MV-4-11 (cell line): ENCODE results near the gene LSM14A.
A peak's percentile ranks its signal among the peaks of the same experiment; 100 is the strongest.
"Not testable (repeated sequence)": the region's sequence is repeated elsewhere in the genome, so short reads cannot be mapped to it uniquely, and the experiment has no call there.

Source experiments
- DNase-seq: peaks from one replicate; lab custom pipeline; 2025; lab: John Stamatoyannopoulos, UW

Gene LSM14A

GRCh38 chr19:34171877-34172660 is at the start of gene LSM14A:
TSS of gene LSM14A (plus strand) at chr19:34172504. CDS start at chr19:34172643, 139 bp downstream.
- DNase-seq, result peak; percentile 83

- DNase-seq, result no peak
These were observed 47.5 kb upstream of the LSM14A start for GRCh38 chr19:34124828-34125227.

- DNase-seq, result no peak
These were observed 45.3 kb upstream of the LSM14A start for GRCh38 chr19:34126966-34127365.

DNA sequence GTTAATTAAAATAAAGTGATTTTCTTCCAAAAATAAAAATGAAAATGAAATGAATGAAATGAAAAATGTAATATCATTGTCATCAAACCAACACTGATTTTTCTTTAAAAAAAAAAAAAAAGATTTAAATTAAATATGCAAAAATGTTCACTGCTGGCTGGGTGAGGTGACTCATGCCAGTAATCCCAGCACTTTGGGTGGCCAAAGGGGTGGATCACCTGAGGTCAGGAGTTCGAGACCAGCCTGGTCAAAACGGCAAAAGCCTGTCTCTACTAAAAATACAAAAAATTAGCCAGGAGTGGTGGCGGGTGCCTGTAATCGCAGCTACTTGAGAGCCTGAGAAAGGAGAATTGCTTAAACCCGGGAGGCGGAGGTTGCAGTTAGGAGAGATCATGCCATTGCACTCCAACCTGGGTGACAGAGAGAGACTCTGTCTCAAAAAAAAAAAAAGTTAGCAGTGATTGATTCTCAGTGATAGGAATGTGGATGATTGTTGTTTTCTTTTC is 44.6 kb upstream of the LSM14A start:
- DNase-seq, result no peak

DNA sequence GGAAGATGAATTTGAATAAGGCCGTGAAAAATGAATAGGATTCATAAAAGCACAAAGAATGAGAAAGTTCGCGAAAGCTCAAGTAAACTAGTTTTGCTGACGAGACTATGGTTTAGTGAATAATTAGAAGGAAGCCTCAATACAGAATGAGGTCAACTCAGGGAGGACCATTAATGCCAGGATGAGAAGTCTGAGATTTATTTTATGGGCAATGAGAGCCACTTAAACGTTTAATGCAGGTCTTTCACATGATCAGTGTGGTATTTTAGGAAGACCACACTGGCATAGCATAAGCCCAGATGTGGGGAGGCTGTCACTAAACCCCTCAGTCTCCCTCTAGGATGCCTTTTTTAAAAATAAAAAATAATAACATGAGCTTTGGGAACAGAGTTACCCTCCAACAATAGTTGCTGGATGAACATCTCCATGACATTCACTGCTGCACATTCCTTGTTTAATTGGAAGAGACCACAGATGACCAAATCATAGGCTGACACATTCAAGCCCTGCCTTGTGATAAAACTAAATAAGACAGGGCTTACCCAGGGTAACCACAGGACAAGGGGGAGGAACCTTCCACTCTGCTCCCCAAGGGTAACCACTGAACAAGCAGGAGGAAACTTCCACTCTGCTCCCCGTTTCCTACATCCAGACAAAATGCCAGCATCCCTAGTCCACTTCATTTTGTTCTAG is 43.6 kb upstream of the LSM14A start:
- DNase-seq, result no peak

DNA sequence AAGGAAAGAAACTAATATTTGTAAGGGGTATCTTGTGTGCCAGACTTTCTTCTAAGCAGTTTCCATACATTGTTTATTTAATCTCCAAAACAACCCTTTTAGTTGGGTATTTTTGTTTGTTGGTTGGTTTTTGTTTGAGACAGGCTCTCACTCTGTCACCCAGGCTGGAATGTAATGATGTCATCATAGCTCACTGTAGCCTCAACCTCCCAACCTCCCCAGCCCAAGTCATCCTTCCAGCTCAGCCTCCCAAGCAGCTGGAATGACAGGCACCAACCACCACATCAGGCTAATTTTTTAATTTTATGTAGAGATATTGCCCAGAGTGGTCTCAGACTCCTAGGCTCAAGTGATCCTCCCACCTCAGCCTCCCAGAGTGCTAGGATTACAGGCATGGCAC is 41.2 kb upstream of the LSM14A start:
- no peak for DNase-seq

GRCh38 chr19:34132145-34132544 is 40.2 kb upstream of the LSM14A start:
- DNase-seq, result not testable (repeated sequence)

DNA sequence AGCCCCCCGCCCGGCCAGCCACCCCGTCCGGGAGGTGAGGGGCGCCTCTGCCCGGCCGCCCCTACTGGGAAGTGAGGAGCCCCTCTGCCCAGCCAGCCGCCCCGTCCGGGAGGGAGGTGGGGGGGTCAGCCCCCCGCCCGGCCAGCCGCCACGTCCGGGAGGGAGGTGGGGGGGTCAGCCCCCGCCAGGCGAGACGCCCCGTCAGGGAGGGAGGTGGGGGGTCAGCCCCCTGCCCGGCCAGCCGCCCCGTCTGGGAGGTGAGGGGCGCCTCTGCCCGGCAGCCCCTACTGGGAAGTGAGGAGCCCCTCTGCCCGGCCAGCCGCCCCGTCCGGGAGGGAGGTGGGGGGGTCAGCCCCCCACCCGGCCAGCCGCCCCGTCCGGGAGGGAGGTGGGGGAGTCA is 39.6 kb upstream of the LSM14A start:
- not testable (repeated sequence) for DNase-seq

- DNase-seq, result peak; percentile 85
These were observed 37.9 kb upstream of the LSM14A start for GRCh38 chr19:34134190-34135053.

DNA sequence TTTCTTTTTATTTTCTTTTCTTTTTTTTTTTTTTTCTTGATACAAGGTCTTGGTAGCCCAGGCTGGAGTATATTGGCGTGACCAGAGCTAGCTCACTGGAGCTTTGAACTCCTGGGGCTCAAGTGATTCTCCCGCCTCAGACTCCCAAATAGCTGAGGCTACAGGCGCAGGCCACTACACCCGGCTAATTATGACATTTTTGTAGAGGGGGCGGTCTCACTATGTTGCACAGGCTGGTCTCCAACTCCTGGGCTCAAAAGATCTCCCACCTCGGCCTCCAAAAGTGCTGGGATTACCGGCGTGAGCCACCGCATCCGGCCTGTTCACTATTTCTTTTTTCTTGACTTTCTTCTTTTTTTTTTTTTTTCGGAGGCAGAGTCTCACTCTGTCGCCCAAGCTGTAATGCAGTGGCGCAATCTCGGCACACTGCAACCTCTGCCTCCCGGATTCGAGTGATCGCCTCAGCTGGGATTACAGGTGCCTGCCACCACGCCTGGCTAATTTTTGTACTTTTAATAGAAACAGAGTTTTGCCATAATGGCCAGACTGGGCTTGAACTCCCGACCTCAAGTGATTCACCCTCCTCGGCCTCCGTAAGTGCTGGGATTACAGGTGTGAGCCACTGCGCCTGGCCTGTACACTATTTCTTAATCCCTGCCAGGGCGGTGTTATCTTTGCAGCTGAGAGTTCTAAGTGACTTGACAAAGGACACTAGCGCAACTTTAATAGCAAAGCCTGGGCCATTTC is 37.1 kb upstream of the LSM14A start:
- DNase-seq, result peak; percentile 62

DNA sequence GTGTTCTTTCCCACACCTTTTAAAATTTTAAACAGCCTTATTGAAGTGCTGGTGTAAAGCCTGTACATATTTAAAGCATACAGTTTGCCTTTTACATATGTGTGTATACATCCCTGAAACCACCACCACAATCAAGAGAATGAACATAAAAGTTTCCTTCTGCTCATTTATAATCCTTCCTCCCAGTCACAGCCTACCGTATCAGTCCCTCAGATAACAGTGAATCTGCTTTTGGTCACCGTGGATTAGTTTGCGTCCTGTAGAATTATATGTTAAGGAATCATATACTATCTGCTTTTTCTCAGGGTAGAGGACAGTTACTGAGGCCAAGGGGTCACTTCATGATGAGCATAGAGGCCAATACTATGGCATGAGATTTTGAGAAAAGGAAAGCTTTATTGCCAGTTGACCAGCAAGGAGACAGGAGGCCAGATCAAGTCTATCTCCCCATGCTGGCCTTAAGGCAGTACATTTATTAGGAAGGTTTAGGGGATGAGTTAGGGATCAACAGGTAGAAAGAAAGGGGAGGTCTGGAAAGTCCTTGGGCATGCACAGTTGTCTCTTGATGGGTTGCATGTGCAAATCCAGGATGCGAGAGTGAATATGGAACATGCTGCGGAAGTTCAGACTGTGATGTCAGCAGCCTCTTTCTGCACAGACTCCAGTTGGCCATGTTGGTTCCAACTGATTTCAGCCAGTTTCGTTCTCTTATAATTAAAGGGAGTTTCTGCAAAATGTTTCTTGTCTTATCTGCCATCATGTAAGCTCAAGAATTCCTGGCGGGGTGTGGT is 36.3 kb upstream of the LSM14A start:
- no peak for DNase-seq

GRCh38 chr19:34141025-34141424 is 31.3 kb upstream of the LSM14A start:
- no peak for DNase-seq

DNA sequence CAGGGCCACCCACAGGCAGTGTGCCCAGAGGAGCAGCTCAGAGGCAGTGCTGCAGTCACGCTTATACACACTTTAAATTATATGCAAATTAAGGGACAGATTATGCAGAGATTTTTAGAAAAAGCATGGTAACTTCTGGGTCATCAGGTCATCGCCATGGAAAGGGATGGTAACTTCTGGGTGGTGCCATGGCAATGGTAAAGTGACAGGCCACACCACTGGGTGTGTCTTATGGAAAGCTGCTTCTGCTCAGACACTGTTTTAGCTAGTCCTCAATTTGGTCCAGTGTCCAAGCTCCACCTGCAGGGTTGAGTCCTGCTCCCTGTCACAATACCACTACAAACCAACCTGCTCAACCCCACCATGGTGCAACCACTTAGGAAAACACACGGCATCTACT is 29.9 kb upstream of the LSM14A start:
- DNase-seq, result no peak

- DNase-seq, result peak; percentile 64
These were observed 26.5 kb upstream of the LSM14A start for GRCh38 chr19:34145741-34146202.

DNA sequence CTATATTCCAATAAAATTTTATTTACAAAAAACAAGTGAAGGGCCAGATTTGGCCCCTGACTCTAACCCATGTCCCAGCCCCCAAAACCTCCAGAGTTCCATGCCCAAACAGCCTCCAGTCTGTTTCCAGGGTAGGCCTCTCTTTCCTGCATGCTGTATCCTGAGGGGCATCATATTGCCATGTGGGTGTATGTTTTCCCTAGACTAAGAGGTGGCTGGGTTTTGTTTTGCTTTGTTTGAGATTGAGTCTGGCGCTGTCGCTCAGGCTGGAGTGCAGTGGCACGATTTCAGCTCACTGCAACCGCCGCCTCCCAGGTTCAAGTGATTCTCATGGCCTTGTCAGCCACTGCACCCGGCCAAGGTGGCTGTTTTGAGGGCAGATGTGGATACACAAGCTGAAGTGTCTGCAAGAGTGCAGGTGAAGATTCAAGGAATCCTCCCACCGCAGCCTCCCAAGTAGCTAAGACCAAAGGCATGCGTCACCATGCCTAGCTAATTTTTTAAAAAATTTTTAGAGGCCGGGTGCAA is 23.6 kb upstream of the LSM14A start:
- DNase-seq, result no peak

DNA sequence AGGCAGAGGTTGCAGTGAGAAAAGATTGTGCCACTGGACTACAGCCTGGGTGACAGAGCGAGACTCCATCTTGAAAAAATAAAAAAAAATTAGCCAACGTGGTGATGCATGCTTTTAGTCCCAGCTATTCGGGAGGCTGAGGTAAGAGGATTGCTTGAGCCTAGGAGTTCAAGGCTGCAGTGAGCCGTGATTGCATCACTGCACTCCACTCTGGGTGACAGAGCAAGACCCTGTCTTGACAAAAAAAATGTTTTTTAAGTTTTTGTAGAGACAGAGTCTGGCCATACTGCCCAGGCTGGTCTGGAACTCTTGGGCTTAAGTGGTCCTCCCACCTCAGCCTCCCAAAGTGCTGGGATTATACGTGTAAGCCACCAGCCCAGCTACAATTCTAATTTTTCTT is 22.4 kb upstream of the LSM14A start:
- no peak for DNase-seq

DNA sequence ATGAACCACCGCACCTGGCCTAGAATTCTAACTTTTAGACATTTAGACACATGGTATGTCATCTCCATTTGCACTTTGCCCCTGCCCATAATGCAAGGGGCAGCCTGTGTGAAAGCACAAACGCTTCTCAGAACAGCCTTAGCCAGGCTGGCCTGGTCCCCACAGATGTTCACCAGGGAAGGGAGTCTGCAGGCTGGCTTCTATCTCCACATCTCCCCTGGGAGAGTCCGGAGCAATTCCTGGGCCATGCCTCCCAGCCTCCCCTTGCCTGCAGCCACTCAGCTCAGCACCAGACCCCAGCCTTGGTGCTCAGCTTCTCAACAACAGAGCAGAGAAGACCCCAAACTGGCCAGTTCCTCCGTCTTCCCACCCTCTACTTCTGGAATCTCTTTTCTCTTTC is 21.7 kb upstream of the LSM14A start:
- no peak for DNase-seq

DNA sequence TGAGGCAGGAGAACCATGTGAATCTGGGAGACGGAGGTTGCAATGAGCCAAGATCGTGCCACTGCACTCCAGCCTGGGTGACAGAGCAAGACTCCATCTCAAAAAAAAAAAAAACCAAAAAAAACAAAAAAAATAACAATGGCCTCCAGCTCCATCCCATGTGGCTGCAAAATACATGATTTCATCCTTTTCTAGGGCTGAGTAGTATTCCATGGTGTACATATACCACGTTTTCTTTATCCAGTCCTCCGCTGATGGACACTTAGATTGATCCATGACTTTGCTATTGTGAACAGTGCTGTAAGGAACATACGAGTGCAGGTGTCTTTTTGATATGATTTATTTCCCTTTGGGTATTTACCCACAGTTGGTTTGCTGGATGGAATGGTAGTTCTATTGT is 20.9 kb upstream of the LSM14A start:
- DNase-seq, result no peak

GRCh38 chr19:34154401-34154800 is 17.9 kb upstream of the LSM14A start:
- DNase-seq, result no peak

- no peak for DNase-seq
These were observed 16.6 kb upstream of the LSM14A start for GRCh38 chr19:34155686-34156085.
